Measurements from ENCODE around the gene FSIP1.

Gene FSIP1

DNA sequence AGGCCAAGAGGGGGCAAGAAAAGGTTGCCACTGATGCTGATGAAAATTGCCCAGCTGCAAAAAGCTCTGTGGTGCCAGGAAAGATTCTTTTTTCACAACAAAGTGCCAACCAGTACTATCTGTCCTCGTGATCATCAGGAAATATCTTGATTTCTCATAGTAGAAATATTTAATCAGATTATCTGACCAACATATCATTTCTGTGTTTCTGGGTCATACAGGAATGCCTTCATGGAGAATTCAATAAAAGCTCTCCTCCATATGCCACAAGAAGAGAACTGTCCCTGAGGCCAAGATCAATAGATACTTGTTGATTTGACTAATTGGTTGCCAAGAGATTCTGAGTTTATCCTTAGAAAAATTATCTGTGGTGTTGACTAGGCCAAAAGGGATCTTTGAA is 63.5 kb downstream of the FSIP1 start:
- no peak overlapping the region for H3K27ac ChIP-seq (ENCODE audit: low read depth, low read length)
- 100% methylated on average over 1 of the region's 1 CpG for WGBS
- no peaks in the 10 kb centered on the region for H3K27me3 ChIP-seq (ENCODE audit: insufficient read depth, low read length)
- no peaks in the 10 kb centered on the region for H3K36me3 ChIP-seq (ENCODE audit: insufficient read depth, low read length)
- no peaks in the 10 kb centered on the region for H3K9me3 ChIP-seq (ENCODE audit: insufficient read depth, low read depth, low read length)
- H3K4me3 ChIP-seq (ENCODE audit: low read length) = no peak overlapping the region
- H3K9ac ChIP-seq (ENCODE audit: low read depth, low read length) = no peak overlapping the region
- H3K4me1 ChIP-seq (ENCODE audit: insufficient read depth, low read length) = no peaks in the 10 kb centered on the region

DNA sequence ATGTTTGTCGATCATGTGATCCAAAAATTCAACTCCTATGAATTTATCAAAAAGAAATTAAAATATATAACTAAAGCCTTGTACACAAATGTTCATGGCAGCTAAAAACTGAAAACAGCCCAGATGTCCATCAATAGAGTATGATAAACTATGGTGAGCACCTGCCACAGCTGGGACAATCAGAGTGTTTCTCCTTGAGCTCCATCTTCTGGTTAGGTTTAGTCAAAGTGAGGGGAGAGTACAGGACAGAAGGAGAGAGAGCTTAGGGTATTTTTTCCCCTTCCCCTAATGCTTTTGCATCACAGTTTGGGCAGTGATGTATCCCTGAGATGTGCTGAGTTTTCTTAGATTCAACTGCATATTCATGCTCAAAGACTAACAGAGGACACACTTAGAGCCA is 65.5 kb downstream of the FSIP1 start:
- Histone ChIP-seq H3K4me1 (ENCODE audit: insufficient read depth, low read length) (no peaks in the 10 kb centered on the region), H3K36me3 (ENCODE audit: insufficient read depth, low read length) (no peaks in the 10 kb centered on the region), H3K27me3 (ENCODE audit: insufficient read depth, low read length) (no peaks in the 10 kb centered on the region), H3K9ac (ENCODE audit: low read depth, low read length) (no peak overlapping the region), H3K4me3 (ENCODE audit: low read length) (no peak overlapping the region), H3K9me3 (ENCODE audit: insufficient read depth, low read depth, low read length) (no peaks in the 10 kb centered on the region), H3K27ac (ENCODE audit: low read depth, low read length) (no peak overlapping the region)
- WGBS = no CpG with 5 or more reads among the region's 1 CpG

DNA sequence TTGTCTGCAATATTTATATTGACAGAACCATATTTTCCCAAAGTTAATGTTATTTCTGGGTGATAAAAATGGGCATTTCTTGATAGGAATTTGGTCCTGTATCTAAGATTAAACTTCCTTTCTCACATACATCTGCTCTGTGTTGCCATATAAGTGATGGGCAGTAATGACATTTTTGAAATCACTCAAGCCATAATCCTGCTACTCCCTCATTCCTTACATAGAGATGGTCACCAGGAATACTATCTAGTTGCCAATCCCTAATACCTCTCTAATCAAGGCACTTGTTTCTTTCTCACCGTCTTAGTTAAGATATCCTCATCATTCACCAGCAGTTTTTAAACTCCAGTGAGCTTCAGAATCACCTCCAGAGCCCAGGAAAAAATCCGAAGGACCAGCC is 68.4 kb downstream of the FSIP1 start:
- WGBS = 95% methylated on average over 2 of the region's 2 CpGs
- H3K27me3 ChIP-seq (ENCODE audit: insufficient read depth, low read length) = no peaks in the 10 kb centered on the region
- H3K27ac ChIP-seq (ENCODE audit: low read depth, low read length) = no peak overlapping the region
- H3K9me3 ChIP-seq (ENCODE audit: insufficient read depth, low read depth, low read length) = no peaks in the 10 kb centered on the region
- no peak overlapping the region for H3K9ac ChIP-seq (ENCODE audit: low read depth, low read length)
- no peaks in the 10 kb centered on the region for H3K36me3 ChIP-seq (ENCODE audit: insufficient read depth, low read length)
- H3K4me1 ChIP-seq (ENCODE audit: insufficient read depth, low read length) = no peaks in the 10 kb centered on the region
- no peak overlapping the region for H3K4me3 ChIP-seq (ENCODE audit: low read length)

DNA sequence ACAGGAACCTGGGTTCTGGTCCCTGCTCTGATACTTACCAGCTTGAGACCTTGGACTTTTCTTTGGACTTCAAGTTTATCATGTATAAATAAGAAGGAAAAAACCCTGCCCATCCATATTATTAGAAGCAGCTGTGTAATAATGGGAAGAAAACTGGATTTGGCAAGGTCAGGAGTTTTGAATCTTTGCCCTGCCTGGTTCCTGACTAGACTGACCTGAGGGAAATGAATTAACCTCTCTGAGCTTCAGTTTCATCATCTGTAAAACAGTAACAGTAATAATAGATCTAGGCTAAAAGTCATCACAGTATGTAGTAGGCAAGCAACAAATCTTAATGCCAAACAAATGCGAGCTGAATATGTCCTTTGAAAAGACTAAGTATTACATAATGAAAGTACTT is 68.8 kb downstream of the FSIP1 start:
- WGBS = no CpG with 5 or more reads among the region's 1 CpG
- Histone ChIP-seq H3K9ac (ENCODE audit: low read depth, low read length) (no peak overlapping the region), H3K27me3 (ENCODE audit: insufficient read depth, low read length) (no peaks in the 10 kb centered on the region), H3K9me3 (ENCODE audit: insufficient read depth, low read depth, low read length) (no peaks in the 10 kb centered on the region), H3K36me3 (ENCODE audit: insufficient read depth, low read length) (no peaks in the 10 kb centered on the region), H3K4me1 (ENCODE audit: insufficient read depth, low read length) (no peaks in the 10 kb centered on the region), H3K4me3 (ENCODE audit: low read length) (no peak overlapping the region), H3K27ac (ENCODE audit: low read depth, low read length) (no peak overlapping the region)

DNA sequence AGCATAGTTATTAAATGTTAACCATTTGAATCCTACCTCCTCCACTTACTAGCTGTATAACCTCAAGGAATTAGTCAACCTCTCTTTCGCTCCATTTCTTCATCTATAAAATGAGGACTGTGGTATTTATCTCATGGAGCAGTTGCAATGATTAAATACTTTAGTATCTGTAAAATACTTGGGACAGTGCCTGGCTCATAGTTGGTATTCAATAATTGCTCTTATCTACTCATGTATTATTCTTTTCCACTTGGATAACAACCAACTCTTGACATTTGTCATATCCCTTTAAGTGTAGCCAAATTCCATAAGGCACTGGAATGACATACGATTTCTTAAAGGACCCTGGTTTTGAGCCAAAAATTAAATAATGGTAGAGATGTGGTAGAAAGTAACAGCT is 72.0 kb downstream of the FSIP1 start:
- Histone ChIP-seq H3K9me3 (ENCODE audit: insufficient read depth, low read depth, low read length) (no peaks in the 10 kb centered on the region), H3K9ac (ENCODE audit: low read depth, low read length) (no peak overlapping the region)
- 94% methylated on average over 1 of the region's 2 CpGs for WGBS

DNA sequence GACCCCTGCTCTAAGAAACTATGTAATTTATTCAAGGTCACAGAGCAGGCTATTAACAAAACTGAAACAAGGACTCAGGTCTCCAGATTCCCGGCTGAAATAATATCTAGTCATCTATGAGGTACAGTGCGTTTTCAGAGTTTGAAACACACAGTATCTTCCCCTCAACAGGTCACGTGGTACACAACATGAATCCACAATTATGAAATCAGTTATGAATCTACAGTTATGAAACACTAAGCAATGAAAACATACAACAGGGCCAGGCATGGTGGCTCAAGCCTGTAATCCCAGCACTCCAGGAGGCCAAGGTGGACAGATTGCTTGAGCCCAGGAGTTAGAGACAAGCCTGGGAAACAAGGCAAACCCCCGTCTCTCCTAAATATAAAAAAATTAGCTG is 72.7 kb downstream of the FSIP1 start:
- Histone ChIP-seq H3K27me3 (ENCODE audit: insufficient read depth, low read length) (no peaks in the 10 kb centered on the region), H3K9me3 (ENCODE audit: insufficient read depth, low read depth, low read length) (no peaks in the 10 kb centered on the region), H3K9ac (ENCODE audit: low read depth, low read length) (no peak overlapping the region), H3K4me1 (ENCODE audit: insufficient read depth, low read length) (peaks cover 4% of the 10 kb centered on the region), H3K36me3 (ENCODE audit: insufficient read depth, low read length) (no peaks in the 10 kb centered on the region), H3K27ac (ENCODE audit: low read depth, low read length) (no peak overlapping the region), H3K4me3 (ENCODE audit: low read length) (no peak overlapping the region)
- 93% methylated on average over 4 of the region's 4 CpGs for WGBS

More for the DNA sequence above, 72.0 kb downstream of the FSIP1 start:
- H3K27ac ChIP-seq (ENCODE audit: low read depth, low read length) = no peak overlapping the region
- no peaks in the 10 kb centered on the region for H3K27me3 ChIP-seq (ENCODE audit: insufficient read depth, low read length)
- H3K4me3 ChIP-seq (ENCODE audit: low read length) = no peak overlapping the region
- no peaks in the 10 kb centered on the region for H3K4me1 ChIP-seq (ENCODE audit: insufficient read depth, low read length)
- H3K36me3 ChIP-seq (ENCODE audit: insufficient read depth, low read length) = no peaks in the 10 kb centered on the region

DNA sequence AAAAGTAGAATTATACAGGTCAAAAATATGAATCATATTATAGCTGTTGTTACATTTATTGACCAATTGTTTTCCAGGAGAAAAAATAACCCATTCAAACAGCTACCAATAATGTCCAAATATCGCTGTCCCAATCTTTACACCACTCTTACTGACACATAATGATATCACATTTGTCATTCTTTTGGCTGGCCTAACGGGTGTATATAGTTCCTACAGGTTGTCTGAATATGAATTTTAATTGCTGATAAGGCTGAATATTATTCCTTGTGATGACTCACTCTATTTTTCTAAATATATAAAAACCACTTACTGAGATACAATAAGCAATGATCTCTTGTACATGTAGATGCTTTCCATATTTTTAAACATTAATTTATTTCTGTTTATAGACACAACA is 76.4 kb downstream of the FSIP1 start:
- Histone ChIP-seq H3K27me3 (ENCODE audit: insufficient read depth, low read length) (no peaks in the 10 kb centered on the region), H3K9me3 (ENCODE audit: insufficient read depth, low read depth, low read length) (no peaks in the 10 kb centered on the region), H3K9ac (ENCODE audit: low read depth, low read length) (no peak overlapping the region), H3K4me1 (ENCODE audit: insufficient read depth, low read length) (peaks cover 11% of the 10 kb centered on the region), H3K4me3 (ENCODE audit: low read length) (no peak overlapping the region), H3K36me3 (ENCODE audit: insufficient read depth, low read length) (no peaks in the 10 kb centered on the region), H3K27ac (ENCODE audit: low read depth, low read length) (no peak overlapping the region)
- WGBS = 96% methylated on average over 2 of the region's 2 CpGs

DNA sequence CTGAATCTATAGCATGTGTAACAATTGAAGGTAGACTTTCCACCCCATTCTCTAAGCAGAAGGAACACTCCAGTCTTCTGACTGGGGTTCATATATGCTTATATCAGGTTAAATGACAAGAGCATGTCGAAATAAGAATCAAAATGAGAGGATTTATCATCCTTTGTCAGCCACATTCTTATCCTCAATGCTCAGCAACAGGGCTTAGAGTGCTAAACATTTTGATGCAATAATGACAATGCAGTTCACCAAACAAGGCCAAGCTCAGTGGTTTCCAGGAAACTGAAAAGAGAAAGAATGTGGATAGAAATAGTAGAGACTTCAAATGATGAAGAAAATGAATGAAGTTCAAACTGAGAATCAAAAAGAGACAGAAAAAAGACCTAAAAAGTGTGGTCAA is 78.0 kb downstream of the FSIP1 start:
- Histone ChIP-seq H3K27ac (ENCODE audit: low read depth, low read length) (peak overlapping the region; percentile 62; the same call in 1 of the 2 replicates), H3K36me3 (ENCODE audit: insufficient read depth, low read length) (no peaks in the 10 kb centered on the region), H3K4me3 (ENCODE audit: low read length) (no peak overlapping the region), H3K4me1 (ENCODE audit: insufficient read depth, low read length) (peaks cover 11% of the 10 kb centered on the region), H3K9ac (ENCODE audit: low read depth, low read length) (no peak overlapping the region), H3K9me3 (ENCODE audit: insufficient read depth, low read depth, low read length) (no peaks in the 10 kb centered on the region), H3K27me3 (ENCODE audit: insufficient read depth, low read length) (no peaks in the 10 kb centered on the region)
- 58% methylated on average over 1 of the region's 1 CpG for WGBS

DNA sequence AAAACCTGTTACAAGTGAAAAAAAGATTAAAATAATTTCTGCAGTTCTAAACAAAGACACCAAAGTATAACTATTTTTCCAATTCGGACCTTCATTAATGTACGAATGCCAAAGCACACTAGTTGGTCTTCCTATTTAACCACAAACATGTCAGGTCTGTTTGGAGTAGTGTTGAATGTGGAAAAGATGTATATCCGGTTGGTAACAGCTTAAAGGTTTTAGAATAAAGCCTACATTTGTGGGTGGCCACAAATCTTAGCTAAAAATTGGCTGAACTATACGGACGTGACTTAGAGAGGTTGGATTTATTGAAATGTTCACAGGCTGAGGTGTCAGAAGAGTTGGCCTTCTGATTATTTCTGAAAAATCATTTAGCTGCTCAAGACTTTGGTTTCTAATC is 78.4 kb downstream of the FSIP1 start:
- Histone ChIP-seq H3K4me1 (ENCODE audit: insufficient read depth, low read length) (peaks cover 11% of the 10 kb centered on the region), H3K9me3 (ENCODE audit: insufficient read depth, low read depth, low read length) (no peaks in the 10 kb centered on the region), H3K27me3 (ENCODE audit: insufficient read depth, low read length) (no peaks in the 10 kb centered on the region), H3K27ac (ENCODE audit: low read depth, low read length) (peak overlapping the region; percentile 62; the same call in 1 of the 2 replicates), H3K4me3 (ENCODE audit: low read length) (no peak overlapping the region), H3K36me3 (ENCODE audit: insufficient read depth, low read length) (no peaks in the 10 kb centered on the region), H3K9ac (ENCODE audit: low read depth, low read length) (no peak overlapping the region)
- 91% methylated on average over 5 of the region's 5 CpGs for WGBS

DNA sequence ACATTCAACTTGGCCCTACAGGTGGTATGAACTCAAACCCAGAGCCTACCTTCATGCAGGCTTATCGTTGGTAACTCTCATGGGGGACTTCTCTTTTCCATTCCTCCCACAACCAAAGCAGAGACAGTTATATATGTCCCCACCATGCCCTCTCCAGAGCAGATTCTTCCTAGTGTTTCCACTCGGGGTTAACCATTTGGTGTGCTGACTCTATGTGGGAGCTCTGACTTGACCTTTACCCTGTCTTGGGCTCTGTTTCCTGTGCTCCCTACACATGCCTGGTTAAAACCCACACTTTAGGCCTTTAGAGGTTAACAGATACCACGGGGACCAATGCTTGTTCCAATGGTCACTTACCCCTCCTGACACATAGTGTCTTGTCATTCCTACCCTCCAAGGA is 80.7 kb downstream of the FSIP1 start:
- WGBS = 93% methylated on average over 3 of the region's 3 CpGs
- no peaks in the 10 kb centered on the region for H3K9me3 ChIP-seq (ENCODE audit: insufficient read depth, low read depth, low read length)
- H3K4me1 ChIP-seq (ENCODE audit: insufficient read depth, low read length) = peaks cover 11% of the 10 kb centered on the region

DNA sequence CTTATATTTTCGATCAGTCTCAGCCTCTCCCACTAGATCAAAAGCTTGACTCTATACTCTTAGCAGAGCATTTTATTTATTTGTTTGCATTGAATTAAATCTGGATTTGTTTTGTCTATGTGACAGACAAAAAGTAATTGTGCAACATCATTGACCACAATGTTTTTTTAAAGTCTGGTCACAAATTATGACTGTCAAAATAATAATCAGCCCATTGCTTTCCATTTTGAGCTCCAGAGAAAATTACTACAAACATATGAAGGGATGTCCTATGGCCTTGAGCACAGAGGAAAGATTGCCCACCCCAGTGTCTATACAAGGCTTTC is 82.3 kb downstream of the FSIP1 start:
- peaks cover 11% of the 10 kb centered on the region for H3K4me1 ChIP-seq (ENCODE audit: insufficient read depth, low read length)
- H3K9me3 ChIP-seq (ENCODE audit: insufficient read depth, low read depth, low read length) = no peaks in the 10 kb centered on the region
- H3K4me3 ChIP-seq (ENCODE audit: low read length) = no peak overlapping the region
- no peak overlapping the region for H3K27ac ChIP-seq (ENCODE audit: low read depth, low read length)
- H3K9ac ChIP-seq (ENCODE audit: low read depth, low read length) = no peak overlapping the region
- WGBS = 92% methylated on average over 1 of the region's 1 CpG
- no peaks in the 10 kb centered on the region for H3K27me3 ChIP-seq (ENCODE audit: insufficient read depth, low read length)
- H3K36me3 ChIP-seq (ENCODE audit: insufficient read depth, low read length) = no peaks in the 10 kb centered on the region

More for the DNA sequence above, 80.7 kb downstream of the FSIP1 start:
- H3K9ac ChIP-seq (ENCODE audit: low read depth, low read length) = no peak overlapping the region
- no peak overlapping the region for H3K4me3 ChIP-seq (ENCODE audit: low read length)
- H3K36me3 ChIP-seq (ENCODE audit: insufficient read depth, low read length) = no peaks in the 10 kb centered on the region
- no peaks in the 10 kb centered on the region for H3K27me3 ChIP-seq (ENCODE audit: insufficient read depth, low read length)
- H3K27ac ChIP-seq (ENCODE audit: low read depth, low read length) = no peak overlapping the region

DNA sequence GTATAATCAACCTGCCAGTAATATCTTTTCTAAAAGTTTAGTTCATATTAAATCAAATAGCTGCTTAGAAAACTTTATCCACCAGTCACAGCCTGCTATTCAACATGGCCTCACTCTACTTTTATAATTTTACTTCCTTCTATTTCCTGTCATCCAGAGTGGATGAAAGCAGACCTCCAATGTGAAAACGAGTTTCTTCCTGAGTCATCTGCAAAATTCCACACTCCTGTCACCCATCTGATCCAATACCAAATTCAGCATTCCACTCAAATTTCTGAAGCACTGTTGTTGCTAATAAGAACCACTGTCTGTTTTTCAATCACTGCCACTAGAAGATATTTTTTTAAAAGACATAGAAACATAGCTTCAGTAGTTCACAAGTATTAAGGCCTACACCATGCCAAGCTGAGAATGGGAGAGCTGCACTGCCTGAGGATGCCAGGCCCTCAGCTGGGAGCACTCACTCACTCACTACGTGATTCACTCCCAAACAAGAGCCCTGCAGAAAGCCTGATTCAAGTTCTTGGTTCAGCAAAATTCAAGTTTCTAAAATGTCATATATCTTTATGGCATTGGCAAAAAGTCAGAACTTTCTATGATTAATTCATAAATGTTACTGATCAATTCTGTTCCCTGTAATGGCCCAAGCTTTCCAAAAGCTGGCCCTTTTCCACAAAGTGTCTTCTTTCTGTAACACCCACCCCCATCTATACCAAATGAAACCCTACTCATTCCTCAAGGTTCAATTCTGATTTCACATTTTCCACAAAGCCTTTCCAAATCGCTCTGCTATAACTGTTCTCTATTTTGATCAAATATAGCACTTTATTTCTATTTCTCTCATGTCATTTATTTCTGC is 82.9 kb downstream of the FSIP1 start:
- Histone ChIP-seq H3K9ac (ENCODE audit: low read depth, low read length) (no peak overlapping the region), H3K4me1 (ENCODE audit: insufficient read depth, low read length) (peaks cover 6% of the 10 kb centered on the region), H3K27me3 (ENCODE audit: insufficient read depth, low read length) (no peaks in the 10 kb centered on the region), H3K4me3 (ENCODE audit: low read length) (no peak overlapping the region), H3K9me3 (ENCODE audit: insufficient read depth, low read depth, low read length) (no peaks in the 10 kb centered on the region), H3K27ac (ENCODE audit: low read depth, low read length) (no peak overlapping the region), H3K36me3 (ENCODE audit: insufficient read depth, low read length) (no peaks in the 10 kb centered on the region)
- WGBS = 82% methylated on average over 3 of the region's 3 CpGs
